HG02943 (cell line): ENCODE data around the gene CMSS1.
"Not testable (repeated sequence)": the region's sequence is repeated elsewhere in the genome, so short reads cannot be mapped to it uniquely, and the experiment has no call there.

ENCODE experiments used
- ATAC-seq: cut with Tn5 transposase; IDR thresholded peaks from one replicate; pipeline ENCODE4 v1.9.1; 2021; ENCODE audit warnings: mild to moderate bottlenecking, low read depth, moderate library complexity; ENCODE audit not compliant: unreplicated experiment

CMSS1 gene

DNA sequence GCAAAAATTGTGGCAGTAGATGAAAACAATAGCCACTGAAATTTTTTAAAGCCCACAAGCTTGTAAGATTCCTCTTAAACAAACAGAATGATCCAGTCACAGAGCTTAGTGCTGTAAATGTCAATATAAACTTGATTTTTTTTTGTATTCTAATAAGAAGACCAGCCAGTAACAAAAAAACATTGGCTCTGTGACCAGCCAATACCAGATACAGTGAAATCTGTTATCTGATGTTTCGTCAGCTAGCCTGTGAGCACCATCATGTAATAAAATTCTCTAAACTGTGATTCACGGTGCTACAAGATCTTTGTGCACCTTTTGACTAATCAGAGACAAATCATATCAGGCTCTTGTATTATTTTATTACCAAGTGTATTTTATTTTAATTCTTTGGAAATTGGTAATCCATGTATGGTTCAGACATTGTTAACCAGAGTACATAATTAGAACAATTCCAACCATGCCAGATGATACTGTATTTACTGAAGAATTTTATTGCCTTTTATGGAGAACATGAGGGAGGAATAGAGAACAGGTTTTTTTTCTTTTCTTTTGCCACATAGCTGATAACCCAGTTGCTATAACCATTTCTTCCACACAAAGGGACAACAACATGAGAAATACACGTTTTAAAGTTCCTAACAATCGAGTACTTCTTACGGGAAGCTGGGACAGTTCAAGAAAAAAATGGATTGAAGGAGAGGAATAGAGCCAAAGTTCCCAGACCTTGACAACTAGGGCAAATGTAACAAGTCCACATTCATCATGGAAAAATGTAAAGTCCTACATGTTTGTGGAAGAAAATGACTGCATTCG lies 224.7 kb downstream of the CMSS1 start:
- ATAC-seq = no peak

GRCh38 chr3:100043271-100043670 lies 225.6 kb downstream of the CMSS1 start:
- no peak for ATAC-seq

- peak; percentile 61 for ATAC-seq
Measured at GRCh38 chr3:100044369-100044768, 226.7 kb downstream of the CMSS1 start.

DNA sequence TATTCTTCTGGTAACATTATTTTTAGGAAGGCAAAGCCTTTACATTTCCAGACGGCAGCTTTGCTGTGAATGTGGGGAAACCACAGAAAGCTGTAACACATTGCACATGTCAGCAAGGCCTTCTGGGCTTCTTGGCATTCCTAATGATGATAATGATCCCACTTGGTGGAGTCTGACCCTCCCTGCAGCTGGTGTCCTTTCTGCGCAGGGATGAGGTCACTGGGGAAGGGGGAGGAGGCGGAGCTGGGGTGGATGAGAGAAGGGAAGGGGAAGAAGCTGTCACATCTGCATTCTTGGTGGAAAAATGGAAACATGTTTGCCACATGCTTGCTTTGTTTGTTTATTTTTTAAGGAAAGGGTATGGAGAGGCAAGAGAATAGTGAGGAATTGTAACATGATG lies 228.0 kb downstream of the CMSS1 start:
- ATAC-seq = no peak

DNA sequence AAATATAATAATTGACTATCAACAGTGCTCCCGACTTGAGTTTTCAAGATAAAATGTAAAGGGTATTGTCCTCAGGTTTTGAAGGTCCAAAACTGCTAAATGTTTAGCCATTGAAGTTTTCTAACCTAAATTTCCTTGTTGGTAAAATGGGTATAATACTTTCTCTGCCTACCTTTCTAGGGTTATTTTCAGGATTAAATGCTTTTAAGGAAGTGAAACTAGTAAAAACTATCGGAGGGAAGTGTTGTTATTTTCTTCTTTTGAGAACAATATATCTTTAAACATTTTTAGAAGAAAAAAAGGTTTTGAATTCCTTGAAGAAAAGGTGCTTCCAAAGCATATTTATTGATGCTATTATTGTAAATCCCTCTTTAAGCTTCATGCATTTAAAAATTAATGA lies 229.3 kb downstream of the CMSS1 start:
- ATAC-seq = no peak

GRCh38 chr3:100047455-100048141 lies 229.9 kb downstream of the CMSS1 start:
- peak; percentile 81 for ATAC-seq

DNA sequence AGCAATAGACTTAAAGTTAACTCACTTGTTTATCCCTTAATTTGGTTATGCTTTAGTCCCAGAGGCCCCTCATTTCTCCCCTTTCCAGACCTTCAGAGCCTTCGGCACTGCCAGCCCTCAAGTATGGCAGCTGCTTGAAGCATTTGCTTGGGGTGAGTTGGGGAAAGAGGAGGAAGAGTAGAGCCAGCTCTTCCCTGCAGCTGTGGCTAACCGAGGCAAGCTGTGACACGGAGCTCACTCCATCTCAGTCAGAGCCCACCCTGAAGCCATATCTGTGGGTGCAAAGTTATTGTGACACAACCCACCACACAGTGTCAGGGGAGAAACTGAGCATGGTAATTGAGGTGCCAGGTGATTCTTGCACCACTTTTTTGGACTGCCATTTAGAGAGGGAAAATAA lies 230.6 kb downstream of the CMSS1 start:
- no peak for ATAC-seq

GRCh38 chr3:100051513-100051912 lies 233.9 kb downstream of the CMSS1 start:
- not testable (repeated sequence) for ATAC-seq

DNA sequence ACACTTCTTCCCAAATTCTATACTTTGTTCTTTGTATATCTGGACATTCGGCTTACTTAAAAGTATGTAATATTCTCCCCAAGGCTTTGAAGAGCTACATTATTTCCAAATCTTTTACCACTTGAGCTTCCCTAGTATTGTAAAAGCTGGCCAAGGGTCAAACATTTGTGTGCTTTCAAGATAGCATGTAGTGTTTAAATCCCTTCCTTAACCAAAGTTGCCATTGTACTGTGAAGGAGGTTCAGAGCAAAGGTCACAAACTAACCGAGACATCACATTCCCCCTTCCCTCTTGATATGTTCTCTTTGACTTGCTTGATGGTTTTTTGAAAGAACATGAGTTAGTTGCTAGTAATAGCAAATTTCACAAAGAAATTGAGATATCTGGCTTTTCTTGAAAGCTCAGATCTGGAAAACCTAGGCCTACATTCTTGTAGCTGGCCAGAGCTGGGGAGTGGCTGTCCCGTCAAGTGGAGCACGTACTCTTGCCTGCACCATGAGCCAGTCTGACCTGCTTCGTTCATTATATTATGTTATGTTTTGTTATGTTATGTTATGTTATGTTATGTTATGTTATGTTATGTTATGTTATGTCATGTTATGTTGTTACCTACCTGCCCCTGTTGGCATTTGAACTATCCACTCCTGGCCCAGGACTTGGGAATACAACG lies 236.4 kb downstream of the CMSS1 start:
- no peak for ATAC-seq

- no peak for ATAC-seq
Measured at GRCh38 chr3:100057716-100058575, 240.3 kb downstream of the CMSS1 start.

GRCh38 chr3:100059472-100059871 lies 241.8 kb downstream of the CMSS1 start:
- ATAC-seq = no peak

GRCh38 chr3:100060685-100061484 lies 243.2 kb downstream of the CMSS1 start:
- ATAC-seq = no peak

- no peak for ATAC-seq
Measured at GRCh38 chr3:100062665-100063064, 245.0 kb downstream of the CMSS1 start.

DNA sequence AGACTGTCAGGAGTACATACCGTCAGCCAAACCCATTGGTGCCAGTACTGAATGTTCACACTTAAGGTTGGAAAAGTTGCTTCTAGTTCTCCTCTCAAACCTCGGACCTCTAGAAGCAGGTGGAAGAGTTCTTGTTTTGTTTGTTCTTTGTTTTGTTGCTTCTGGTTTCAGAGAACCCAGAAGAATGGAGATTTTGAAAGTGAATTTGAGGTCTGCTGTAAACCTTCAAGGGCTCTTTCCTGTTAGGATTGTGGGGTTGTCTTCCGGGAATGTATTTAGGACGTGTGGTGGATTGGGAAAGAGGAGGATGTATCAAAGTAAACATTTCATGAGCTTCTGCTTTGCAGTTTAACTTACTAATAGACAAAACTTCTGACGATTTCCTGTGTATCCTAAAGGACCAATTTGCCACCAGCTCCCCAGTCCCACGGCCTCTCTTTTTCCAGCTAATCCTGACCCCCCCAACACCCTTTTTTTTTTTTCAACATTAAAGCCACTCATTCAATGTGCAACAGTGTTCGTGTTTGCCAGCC lies 246.3 kb downstream of the CMSS1 start:
- ATAC-seq = no peak

GRCh38 chr3:100067589-100067988 lies 249.9 kb downstream of the CMSS1 start:
- ATAC-seq = no peak

DNA sequence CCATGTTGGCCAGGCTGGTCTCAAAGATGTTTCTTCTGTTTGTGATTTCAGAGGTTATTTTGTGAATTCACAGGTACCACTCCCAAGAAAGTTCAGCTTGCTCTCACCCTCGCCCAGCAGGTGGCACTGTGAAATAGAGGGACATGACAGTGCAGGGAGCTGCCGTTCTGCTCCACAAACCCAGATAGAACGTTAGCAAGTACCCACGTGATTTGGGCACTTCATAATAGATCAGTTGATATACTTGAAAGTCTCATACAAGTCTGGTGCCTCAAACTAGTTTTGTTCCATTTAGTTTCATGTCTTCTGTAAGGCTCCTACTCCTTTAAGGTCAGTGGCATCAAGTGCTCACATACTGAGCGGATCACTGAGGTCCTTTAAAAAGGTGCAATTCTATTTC lies 251.2 kb downstream of the CMSS1 start:
- peak; percentile 69 for ATAC-seq

- no peak for ATAC-seq
Measured at GRCh38 chr3:100069472-100069871, 251.8 kb downstream of the CMSS1 start.

GRCh38 chr3:100072326-100073048 lies 254.8 kb downstream of the CMSS1 start:
- ATAC-seq = no peak
